Measurements from ENCODE around the gene ERCC5. TPM values are rescaled to one million over a fixed set of nuclear protein-coding genes. Genes with fewer than 3 reads are reported as not detected.
A peak's percentile ranks its signal among the peaks of the same experiment; 100 is the strongest.

Gene ERCC5
- total and polyA plus RNA-seq, 11 donors: 22.4 to 61.7 (median 31.4) TPM

GRCh38 chr13:102873653-102874052 lies 27.8 kb downstream of the ERCC5 start:
- no peak for ATAC-seq
- peaks cover 0 to 43% (median 16%) of the 10 kb centered on the region in 12 donors for H3K4me1 ChIP-seq
- H3K9me3 ChIP-seq: no peaks in the 10 kb centered on the region
- no peak for DNase-seq
- no peak overlapping the region for H3K27ac ChIP-seq
- no peak overlapping the region for H3K4me3 ChIP-seq
- H3K27me3 ChIP-seq: no peaks in the 10 kb centered on the region
- intact Hi-C loops (cut with DNase I): no loop called here
- WGBS, 4 donors: 60 to 62% (median 60%) methylated on average over 3 of the region's 3 CpGs
- TF ChIP-seq CTCF (IDR thresholded peaks at IDR 0.05) (no peak), POLR2A (IDR thresholded peaks at IDR 0.05) (no peak)
- H3K36me3 ChIP-seq: peaks cover 0 to 89% (median 65%) of the 10 kb centered on the region in 9 donors

DNA sequence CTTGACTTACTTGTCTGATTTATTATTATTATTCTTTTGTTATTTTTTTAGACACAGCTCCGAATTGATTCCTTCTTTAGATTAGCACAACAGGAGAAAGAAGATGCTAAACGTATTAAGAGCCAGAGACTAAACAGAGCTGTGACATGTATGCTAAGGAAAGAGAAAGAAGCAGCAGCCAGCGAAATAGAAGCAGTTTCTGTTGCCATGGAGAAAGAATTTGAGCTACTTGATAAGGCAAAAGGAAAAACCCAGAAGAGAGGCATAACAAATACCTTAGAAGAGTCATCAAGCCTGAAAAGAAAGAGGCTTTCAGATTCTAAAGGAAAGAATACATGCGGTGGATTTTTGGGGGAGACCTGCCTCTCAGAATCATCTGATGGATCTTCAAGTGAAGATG lies 29.4 kb downstream of the ERCC5 start:
- WGBS, 4 donors: 85 to 91% (median 88%) methylated on average over 4 of the region's 4 CpGs
- no peak overlapping the region for H3K4me3 ChIP-seq
- no peak overlapping the region for H3K27ac ChIP-seq
- TF ChIP-seq POLR2A (IDR thresholded peaks at IDR 0.05): no peak
- TF ChIP-seq CTCF (IDR thresholded peaks at IDR 0.05): no peak
- H3K4me1 ChIP-seq: peaks cover 0 to 35% (median 13%) of the 10 kb centered on the region in 12 donors
- intact Hi-C loops (cut with DNase I): no loop called here
- H3K36me3 ChIP-seq: peaks cover 0 to 73% (median 56%) of the 10 kb centered on the region in 9 donors
- no peaks in the 10 kb centered on the region for H3K9me3 ChIP-seq
- H3K27me3 ChIP-seq: no peaks in the 10 kb centered on the region
- no peak for ATAC-seq
- DNase-seq: no peak

- Histone ChIP-seq H3K4me3 (no peak overlapping the region), H3K27me3 (no peaks in the 10 kb centered on the region), H3K4me1 (peaks cover 0 to 24% (median 6%) of the 10 kb centered on the region in 12 donors), H3K27ac (peak overlapping the region in 6 of 12 donors; percentile 24 to 85 (median 61)), H3K36me3 (peaks cover 0 to 57% (median 48%) of the 10 kb centered on the region in 9 donors), H3K9me3 (no peaks in the 10 kb centered on the region)
- ATAC-seq (peak; percentile 91 to 96 (median 94)), DNase-seq (peak in 4 of 5 donors; percentile 46 to 73 (median 56))
- intact Hi-C loops (cut with DNase I): no loop called here
- TF ChIP-seq CTCF (IDR thresholded peaks at IDR 0.05): no peak
- no peak for TF ChIP-seq POLR2A (IDR thresholded peaks at IDR 0.05)
- 79 to 90% (median 83%) methylated on average over 1 of the region's 1 CpG for WGBS, 4 donors
Observed at GRCh38 chr13:102877303-102877702, 31.5 kb downstream of the ERCC5 start.

GRCh38 chr13:102878481-102878880 lies 32.6 kb downstream of the ERCC5 start:
- TF ChIP-seq POLR2A (IDR thresholded peaks at IDR 0.05) (no peak), CTCF (IDR thresholded peaks at IDR 0.05) (no peak)
- H3K27me3 ChIP-seq: no peaks in the 10 kb centered on the region
- H3K4me3 ChIP-seq: no peak overlapping the region
- DNase-seq: no peak
- intact Hi-C loops (cut with DNase I): no loop called here
- peak overlapping the region in 5 of 12 donors; percentile 16 to 85 (median 71) for H3K27ac ChIP-seq
- WGBS, 4 donors: 39 to 43% (median 41%) methylated on average over 5 of the region's 5 CpGs
- peaks cover 0 to 47% (median 37%) of the 10 kb centered on the region in 9 donors for H3K36me3 ChIP-seq
- H3K4me1 ChIP-seq: peaks cover 0 to 24% (median 6%) of the 10 kb centered on the region in 12 donors
- peak in 1 of 4 donors; percentile 6 for ATAC-seq
- H3K9me3 ChIP-seq: no peaks in the 10 kb centered on the region

All from heart left ventricle (tissue), 16 donors.